Breast epithelium (tissue), 4 donors: ENCODE data around the gene TBRG4. TPM values are rescaled to one million over a fixed set of nuclear protein-coding genes. Genes with fewer than 3 reads are reported as not detected.

Source experiments
- DNase-seq, 2 donors: peaks; one replicate each; pipeline ENCODE4 v3.0.0-alpha.2; 2019; ENCODE audit warnings: low spot score in 2 of 2
- H3K27ac ChIP-seq, 2 donors: fragments of 200-600 bp; sonication (generic) in 1 of 2; one replicate each; pipeline ENCODE4 v1.5.1; 2016 to 2019; ENCODE audit warnings: mild to moderate bottlenecking in 1 of 2
- H3K27me3 ChIP-seq, 2 donors: fragments of 200-600 bp; sonication (generic) in 1 of 2; one replicate each; pipeline versions ENCODE4 v1.5.1 to v1.6.0; 2017 to 2019; ENCODE audit warnings: control low read depth in 1 of 2, mild to moderate bottlenecking in 1 of 2
- H3K36me3 ChIP-seq: fragments of 200-600 bp; one replicate; pipeline ENCODE4 v1.5.1; 2019
- H3K4me1 ChIP-seq, 2 donors: fragments of 200-600 bp; sonication (generic); one replicate each; pipeline ENCODE4 v1.5.1; 2016 to 2019; ENCODE audit warnings: control low read depth in 1 of 2
- H3K4me3 ChIP-seq, 3 donors: fragments of 200-600 bp; sonication (generic); 1 replicate in 2 of 3; 2 replicates in 1 of 3; pipeline ENCODE4 v1.5.1; 2016 to 2019; ENCODE audit warnings: mild to moderate bottlenecking in 3 of 3, moderate library complexity in 2 of 3
- H3K9me3 ChIP-seq, 2 donors: fragments of 200-600 bp; sonication (generic) in 1 of 2; one replicate each; pipeline ENCODE4 v1.5.1; 2016 to 2019; ENCODE audit warnings: control low read depth in 1 of 2
- POLR2A ChIP-seq: fragments of 450-650 bp; IDR thresholded peaks from one replicate; pipeline ENCODE4 v1.6.1; 2016; ENCODE audit warnings: antibody characterized with exemption, mild to moderate bottlenecking, moderate library complexity
- POLR2AphosphoS5 ChIP-seq, 3 donors: sonication (generic); formaldehyde crosslinking; IDR thresholded peaks; one replicate each; pipeline ENCODE4 v1.6.1; 2017; ENCODE audit warnings: antibody characterized with exemption in 3 of 3
- intact Hi-C: fragments of 100-400 bp; cut with DNase I; formaldehyde crosslinking; loops from one replicate; pipeline ENCODE4 v1.15.1; 2023; ENCODE audit warnings: low total_unique reads
- total RNA-seq, 3 donors: library from RNA; depleted of rRNA; stranded (reverse); fragments of >200 nt; gene quantifications; one replicate each; pipeline ENCODE4 v1.1.0, GENCODE V29; 2016
- TF ChIP-seq, protein P1 (sequence below), 3 donors: fragments of 450-650 bp; IDR thresholded peaks; one replicate each; pipeline ENCODE4 v1.5.1; 2016 to 2017; ENCODE audit warnings: antibody characterized with exemption in 3 of 3, mild to moderate bottlenecking in 3 of 3, moderate library complexity in 3 of 3

TBRG4 gene
- total RNA-seq, 3 donors from 2014 or later, result 37.9 to 63.8 (median 62.3) TPM

DNA sequence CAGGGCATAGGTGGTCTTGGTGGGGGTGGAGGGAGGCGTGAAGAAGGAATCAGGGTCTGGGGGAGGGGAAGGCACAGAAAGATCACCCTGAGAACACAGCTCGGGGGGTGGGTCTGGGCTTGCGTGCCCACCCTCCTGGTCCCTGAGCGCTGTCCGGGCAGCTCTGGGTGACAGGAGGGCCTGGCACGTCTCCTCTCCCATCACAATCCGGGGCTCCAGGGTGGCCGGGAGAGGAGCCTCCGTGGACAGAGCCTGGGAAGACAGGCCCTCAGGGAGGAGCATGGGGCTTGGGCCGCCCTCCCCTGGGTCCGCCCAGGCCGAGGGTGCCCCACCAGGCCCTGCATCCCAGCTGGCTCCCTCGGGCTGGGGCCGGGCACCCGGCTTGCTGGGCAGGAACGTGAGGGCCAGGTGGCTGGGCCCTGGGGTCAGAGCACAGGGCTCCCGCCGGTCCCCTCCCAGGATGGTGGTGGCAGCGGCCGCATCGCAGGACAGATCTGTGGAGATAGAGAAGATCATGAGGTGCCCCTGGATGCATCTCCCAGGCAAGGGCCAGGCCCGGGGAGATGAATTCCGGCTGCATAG is 25.8 kb downstream of the TBRG4 start:
- H3K4me3 ChIP-seq, result no peak overlapping the region
- no peaks in the 10 kb centered on the region for H3K36me3 ChIP-seq
- no peak for DNase-seq
- no peaks in the 10 kb centered on the region for H3K27me3 ChIP-seq
- TF ChIP-seq POLR2AphosphoS5 (IDR thresholded peaks at IDR 0.05), result no peak
- TF ChIP-seq POLR2A, result no peak
- TF ChIP-seq, protein P1, sequence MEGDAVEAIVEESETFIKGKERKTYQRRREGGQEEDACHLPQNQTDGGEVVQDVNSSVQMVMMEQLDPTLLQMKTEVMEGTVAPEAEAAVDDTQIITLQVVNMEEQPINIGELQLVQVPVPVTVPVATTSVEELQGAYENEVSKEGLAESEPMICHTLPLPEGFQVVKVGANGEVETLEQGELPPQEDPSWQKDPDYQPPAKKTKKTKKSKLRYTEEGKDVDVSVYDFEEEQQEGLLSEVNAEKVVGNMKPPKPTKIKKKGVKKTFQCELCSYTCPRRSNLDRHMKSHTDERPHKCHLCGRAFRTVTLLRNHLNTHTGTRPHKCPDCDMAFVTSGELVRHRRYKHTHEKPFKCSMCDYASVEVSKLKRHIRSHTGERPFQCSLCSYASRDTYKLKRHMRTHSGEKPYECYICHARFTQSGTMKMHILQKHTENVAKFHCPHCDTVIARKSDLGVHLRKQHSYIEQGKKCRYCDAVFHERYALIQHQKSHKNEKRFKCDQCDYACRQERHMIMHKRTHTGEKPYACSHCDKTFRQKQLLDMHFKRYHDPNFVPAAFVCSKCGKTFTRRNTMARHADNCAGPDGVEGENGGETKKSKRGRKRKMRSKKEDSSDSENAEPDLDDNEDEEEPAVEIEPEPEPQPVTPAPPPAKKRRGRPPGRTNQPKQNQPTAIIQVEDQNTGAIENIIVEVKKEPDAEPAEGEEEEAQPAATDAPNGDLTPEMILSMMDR (IDR thresholded peaks at IDR 0.05), result no peak
- intact Hi-C loops, result loop anchor here (10.0 kb wide), 1 partner anchor 1769 kb away; no protein-coding TSS in a partner anchor
- no peaks in the 10 kb centered on the region for H3K4me1 ChIP-seq
- no peaks in the 10 kb centered on the region for H3K9me3 ChIP-seq
- no peak overlapping the region for H3K27ac ChIP-seq

DNA sequence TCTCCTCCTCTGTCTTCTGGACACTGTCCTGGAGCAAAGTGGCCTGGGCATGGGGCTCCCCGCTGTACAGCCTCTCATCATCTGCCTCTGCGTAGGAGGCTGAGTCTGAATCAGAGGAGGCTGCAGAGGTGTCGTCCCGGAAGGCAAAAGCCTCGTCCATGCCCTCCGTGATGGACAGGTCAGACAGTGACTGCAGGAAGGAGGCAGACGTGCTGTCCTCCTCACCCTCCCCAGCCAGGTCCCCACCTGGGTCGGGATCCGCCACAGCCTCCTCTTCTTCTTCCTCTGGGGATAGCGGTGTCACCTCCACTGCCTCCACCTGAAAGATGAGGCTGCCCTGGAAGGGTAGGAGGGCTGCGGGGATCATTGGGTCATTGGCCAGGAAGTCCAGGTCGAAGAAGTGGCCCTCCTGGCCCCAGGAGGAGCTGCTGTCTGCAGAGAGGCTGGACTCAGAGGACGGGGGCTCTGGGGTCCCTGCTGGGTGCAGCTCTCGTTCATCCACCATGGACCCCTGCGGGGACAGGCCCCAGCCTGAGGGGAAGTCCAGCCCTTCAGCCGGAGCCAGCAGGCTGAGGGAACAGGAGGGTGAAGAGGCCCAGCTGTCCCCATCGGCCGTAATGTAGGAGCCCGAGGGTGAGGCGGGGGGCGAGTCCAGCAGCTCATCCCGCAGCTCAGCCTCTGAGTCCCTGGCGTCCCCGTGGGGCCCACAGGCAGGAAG is 26.4 kb downstream of the TBRG4 start:
- no peak for DNase-seq
- Histone ChIP-seq H3K4me1 (no peaks in the 10 kb centered on the region), H3K27me3 (no peaks in the 10 kb centered on the region), H3K36me3 (no peaks in the 10 kb centered on the region), H3K27ac (no peak overlapping the region), H3K9me3 (no peaks in the 10 kb centered on the region), H3K4me3 (no peak overlapping the region)
- TF ChIP-seq, protein P1 (IDR thresholded peaks at IDR 0.05), result no peak
- no peak for TF ChIP-seq POLR2AphosphoS5 (IDR thresholded peaks at IDR 0.05)
- TF ChIP-seq POLR2A, result no peak
- intact Hi-C loops, result loop anchor here (10.0 kb wide), 1 partner anchor 1770 kb away; no protein-coding TSS in a partner anchor

DNA sequence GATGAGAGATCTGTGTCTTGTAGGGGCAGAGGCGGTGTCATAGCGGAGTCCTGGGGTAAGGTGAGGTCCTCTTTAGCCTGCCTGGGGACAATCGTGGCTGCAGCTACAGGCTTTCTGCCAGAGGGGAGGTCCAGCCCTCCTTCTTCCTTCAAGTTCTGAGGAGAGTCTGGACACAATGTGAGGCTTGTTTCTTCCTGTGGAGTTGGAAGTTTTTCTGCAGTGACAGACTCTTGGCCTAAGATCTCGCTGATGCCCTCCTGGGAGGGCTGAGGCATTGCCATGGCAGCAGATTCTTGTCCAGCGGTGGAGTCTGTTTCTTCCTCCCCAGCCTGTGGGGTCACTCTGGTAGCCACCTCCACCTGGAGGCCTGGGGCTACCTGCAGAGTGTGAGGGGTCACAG is 27.2 kb downstream of the TBRG4 start:
- TF ChIP-seq POLR2A, result no peak
- TF ChIP-seq POLR2AphosphoS5 (IDR thresholded peaks at IDR 0.05), result no peak
- TF ChIP-seq, protein P1 (IDR thresholded peaks at IDR 0.05), result no peak
- H3K9me3 ChIP-seq, result no peaks in the 10 kb centered on the region
- no peaks in the 10 kb centered on the region for H3K36me3 ChIP-seq
- H3K4me1 ChIP-seq, result no peaks in the 10 kb centered on the region
- H3K4me3 ChIP-seq, result no peak overlapping the region
- H3K27ac ChIP-seq, result no peak overlapping the region
- H3K27me3 ChIP-seq, result no peaks in the 10 kb centered on the region
- DNase-seq, result no peak
- intact Hi-C loops, result loop anchor here (10.0 kb wide), 1 partner anchor 1770 kb away; no protein-coding TSS in a partner anchor

DNA sequence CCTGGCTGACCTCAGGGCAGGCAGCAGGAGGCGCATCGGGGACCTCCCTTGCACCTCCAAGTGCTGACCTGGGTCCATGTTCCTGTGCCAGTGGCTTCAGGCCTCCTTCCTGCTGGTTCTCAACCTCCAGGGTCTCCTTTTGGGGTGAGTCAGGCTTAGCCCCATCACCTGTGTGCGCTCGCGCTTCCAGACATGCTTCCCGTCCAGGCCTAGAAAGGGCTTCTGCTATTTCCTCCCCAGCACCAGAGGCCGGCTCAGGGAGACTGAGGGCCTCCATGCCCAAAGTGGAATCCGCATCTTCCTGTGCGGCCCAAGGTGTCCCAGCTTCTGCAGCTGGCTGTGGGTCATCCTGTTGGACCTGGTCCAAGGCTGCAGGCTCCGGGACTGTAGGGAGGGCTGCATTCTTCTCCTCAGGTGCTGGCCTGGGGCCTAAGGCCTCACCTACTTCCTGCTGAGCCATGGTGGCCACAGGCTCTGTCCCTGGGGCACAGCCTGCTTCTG is 28.6 kb downstream of the TBRG4 start:
- Histone ChIP-seq H3K9me3 (no peaks in the 10 kb centered on the region), H3K4me3 (no peak overlapping the region), H3K4me1 (no peaks in the 10 kb centered on the region), H3K36me3 (no peaks in the 10 kb centered on the region), H3K27ac (no peak overlapping the region), H3K27me3 (no peaks in the 10 kb centered on the region)
- TF ChIP-seq POLR2A (no peak), POLR2AphosphoS5 (IDR thresholded peaks at IDR 0.05) (no peak)
- TF ChIP-seq, protein P1 (IDR thresholded peaks at IDR 0.05), result no peak
- DNase-seq, result peak in 1 of 2 donors; percentile 48
- intact Hi-C loops, result loop anchor here (10.0 kb wide), 1 partner anchor 1772 kb away; no protein-coding TSS in a partner anchor
